ENCODE measurements around the gene C21orf58.

Gene C21orf58

DNA sequence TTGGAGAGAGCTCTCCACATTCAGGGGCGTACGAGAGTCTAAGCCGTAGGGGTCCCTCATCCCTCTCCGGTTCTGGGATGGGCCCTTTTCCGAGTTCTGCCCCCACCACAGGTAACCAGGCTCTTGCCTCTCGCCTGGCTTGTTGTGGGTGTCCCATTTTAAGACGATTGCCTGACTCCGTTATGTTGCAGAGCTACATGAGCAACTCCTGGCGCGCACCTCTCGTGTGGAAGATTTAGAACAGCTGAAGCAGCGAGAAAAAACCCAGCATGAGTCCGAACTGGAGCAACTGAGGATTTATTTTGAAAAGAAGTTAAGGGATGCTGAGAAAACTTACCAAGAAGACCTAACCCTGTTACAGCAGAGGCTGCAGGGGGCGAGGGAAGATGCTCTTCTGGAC lies 29.2 kb upstream of the C21orf58 start:
- no peak for DNase-seq

DNA sequence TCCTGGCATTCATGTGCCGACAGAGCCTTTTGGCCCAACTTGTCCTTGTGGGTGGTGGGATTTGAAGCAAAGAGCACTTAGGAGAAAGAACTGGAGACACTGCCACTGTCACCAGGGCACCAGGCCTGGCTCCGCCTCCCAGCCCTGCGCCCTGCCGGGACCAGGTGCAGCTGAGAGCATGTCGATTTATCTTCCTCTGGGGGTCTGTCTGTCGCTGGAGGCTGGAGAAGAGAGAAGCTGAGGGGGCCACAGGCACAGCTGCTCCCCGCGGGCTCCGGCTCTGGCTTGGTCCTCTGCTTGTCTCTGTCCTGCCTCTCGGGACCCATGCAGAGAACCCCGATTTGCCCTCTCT lies 28.5 kb upstream of the C21orf58 start:
- no peak for DNase-seq

DNA sequence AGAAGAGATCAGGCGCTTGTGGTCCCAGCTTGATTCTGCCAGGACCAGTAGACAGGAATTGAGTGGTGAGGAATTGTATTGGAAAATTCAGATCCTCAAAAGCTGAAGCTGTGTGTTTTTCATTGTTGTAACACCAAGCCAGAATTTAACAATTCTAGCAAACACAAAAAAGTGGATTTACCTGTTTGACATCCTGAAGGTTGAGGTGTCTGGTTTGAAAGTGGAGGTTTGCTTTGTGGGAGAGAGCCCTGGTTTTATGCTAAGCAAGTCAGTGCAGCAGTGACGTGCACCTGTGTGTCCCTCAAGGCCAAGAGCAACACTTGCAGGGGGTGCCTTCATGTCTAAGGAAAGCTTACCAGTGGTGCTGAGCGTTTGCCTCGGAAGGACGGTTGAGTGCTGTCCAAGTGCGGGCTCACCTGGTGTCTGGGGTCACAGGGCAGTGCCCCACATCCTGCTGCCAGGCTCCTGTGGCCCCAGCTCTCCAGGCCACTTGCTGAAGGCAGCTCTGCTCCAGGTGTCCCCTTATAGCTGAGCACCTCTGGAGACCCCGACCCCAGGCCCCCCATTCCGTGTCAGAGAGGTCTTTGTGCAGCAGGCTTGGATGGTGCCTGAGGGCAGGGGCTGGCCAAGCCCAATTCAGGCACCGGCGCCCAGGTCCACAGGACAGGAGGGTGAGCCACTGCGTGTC lies 27.9 kb upstream of the C21orf58 start:
- no peak for DNase-seq

DNA sequence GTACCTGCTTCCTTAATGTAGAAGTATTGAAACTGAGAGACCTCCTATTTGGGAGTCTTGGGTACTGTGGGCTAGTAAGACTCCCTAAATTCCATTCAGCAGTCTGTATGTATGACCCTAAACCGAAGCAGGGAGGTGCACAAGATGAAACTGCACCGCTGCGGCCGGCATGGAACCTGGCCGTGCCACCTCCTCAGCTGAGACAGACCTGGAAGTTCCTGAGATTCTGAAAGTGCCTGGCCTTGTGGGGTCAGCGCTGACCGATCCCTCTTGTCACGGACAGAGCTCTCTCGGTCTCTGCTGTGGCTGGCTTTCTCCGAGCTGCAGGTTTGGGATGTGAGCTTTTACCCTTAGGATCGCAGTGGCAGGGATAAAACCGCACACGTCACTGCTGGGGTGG lies 27.3 kb upstream of the C21orf58 start:
- DNase-seq = no peak

DNA sequence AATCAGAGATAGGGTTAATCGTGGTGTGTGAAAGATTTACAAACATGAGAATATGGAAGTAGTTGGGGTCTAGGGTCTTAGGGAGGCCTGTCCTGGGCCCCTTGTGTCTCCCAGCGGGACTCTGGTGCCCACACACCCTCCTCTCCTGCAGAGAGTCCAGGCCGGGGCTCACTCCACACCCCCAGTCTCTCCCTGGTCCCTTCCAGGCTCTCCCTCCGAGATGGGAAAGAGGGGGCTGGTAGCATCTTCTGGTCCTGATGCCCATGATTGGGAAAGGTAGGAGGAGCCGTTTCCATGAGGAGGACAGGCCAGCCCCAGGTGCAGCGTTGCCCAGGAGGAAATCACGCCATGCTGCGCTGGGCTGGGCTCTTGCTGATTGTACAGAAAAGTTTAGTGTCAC lies 26.9 kb upstream of the C21orf58 start:
- DNase-seq = no peak

DNA sequence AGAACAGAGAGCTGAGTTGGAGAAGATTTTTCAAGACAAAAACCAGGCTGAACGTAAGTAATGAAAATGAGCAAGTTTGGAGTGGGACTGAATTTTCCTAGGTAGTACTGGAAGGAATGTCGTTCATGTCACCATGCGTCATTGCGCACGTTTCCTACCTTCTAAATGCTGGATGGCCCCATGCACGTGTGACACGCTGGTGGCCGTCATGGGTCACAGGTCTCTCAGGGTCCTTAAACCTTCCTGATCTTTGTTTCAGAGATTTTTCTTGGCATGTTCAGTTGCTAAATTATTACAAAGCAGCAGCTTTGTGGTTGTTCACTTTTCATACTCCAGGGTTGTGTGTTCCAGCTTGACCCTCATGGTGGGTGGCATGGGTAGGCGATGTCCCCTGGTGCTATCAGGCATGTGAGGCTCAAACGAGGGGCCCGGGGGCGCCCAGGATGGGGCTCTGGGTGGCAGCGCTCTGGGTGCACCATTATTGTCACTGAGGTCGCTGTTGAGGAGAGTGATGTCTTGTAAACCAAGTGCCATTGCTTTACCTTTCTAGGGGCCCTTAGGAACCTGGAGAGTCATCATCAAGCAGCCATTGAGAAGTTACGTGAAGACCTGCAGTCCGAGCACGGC lies 25.6 kb upstream of the C21orf58 start:
- no peak for DNase-seq

DNA sequence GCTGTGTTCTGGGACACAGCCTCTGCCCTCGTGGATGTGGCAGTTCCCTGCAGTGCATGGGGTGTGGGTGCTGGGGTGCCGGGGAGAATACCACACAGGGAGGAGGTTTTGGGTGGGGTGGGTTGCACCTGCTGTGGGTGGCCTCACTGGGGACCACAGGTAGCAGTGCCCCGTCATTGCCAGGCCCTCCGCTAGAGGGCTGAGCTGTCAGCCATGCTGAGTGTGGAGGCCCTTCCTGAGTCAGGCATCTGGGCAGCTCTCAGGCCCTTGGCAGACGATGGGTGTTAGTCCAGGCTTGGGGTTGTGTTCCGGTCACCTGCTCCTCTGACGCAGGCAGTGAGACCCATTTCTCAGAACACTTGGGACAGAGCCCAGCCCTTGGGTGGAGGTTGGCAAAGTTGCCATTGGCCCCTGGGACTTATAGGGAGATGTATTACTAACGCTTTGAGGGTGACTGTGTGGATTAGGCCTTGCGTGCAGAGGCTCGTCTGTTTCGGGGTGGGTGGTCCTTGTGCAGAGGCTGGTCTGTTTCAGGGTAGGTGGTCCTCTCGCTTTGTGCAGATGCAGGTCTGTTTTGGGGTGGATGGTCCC lies 24.2 kb upstream of the C21orf58 start:
- no peak for DNase-seq

DNA sequence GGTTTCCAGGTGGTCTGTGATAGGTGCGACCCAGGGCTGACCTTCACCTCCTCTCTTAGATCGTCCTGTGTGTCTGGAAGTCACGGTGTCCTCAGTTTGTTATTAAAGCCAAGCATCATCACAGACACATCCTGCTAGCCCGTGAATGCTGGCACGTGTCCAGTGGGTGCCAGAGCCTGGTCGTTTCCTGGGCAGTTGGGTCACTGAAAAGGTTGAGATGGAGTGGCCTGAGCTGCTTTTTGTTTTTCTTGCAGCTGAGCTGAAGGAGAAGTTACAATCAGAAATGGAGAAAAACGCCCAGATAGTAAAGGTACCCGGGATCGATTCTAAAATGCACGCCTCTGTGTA lies 23.5 kb upstream of the C21orf58 start:
- DNase-seq = no peak

DNA sequence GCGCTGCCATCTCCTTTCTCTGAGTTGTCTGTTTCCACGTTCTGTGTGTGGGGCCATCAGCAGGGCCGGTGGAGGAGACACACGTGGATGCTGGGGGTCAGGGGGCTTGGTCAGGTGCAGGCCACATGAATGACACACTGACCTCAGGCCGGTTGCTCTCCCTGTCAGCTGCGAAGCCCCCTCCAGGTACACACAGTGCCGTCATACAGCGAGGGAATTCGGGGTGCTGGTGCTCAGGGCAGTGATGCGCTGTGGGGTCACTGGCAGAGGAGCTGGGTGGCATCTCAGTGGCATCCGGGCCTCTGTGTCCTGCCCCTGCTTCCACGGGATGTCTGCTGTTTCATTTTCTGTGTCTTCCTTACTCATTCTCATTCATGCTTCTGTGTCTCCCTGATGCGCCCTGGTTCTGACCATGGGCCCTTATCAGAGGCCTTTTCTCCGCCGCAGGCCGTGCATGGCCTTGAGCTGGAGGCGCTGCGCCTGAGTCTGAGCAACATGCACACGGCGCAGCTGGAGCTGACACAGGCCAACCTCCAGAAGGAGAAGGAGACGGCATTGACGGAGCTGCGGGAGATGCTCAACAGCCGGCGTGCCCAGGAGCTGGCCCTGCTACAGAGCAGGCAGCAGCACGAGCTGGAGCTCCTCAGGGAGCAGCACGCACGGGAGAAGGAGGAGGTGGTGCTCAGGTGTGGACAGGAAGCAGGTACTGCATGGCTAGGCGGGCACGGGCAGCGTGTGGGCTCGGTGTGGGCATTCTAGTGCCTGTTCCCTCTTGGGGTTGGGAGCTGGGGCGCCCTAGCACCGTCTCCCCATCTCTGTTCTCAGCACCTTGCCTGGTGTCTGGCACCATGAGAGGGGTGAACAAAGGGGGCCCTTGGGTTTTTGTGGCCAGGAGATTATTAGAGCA lies 22.9 kb upstream of the C21orf58 start:
- DNase-seq = no peak

DNA sequence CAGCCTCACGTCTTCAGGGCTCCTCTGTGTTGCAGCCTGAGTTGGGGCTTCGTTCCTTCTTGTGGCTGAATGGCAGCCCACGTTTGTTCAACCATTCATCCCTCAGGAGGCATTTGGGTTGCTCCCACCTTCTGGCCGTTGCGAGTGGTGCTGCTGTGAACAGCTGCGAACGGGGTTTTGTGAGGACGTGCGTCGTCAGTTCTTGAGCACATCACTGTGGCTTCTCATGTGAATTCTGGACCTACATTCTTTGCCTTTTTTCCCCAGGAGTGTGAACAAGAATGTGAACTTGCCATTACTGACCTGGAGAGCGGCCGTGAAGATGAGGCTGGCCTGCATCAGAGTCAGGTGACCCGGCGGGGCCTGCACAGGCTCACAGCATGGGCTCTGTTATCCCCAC lies 22.2 kb upstream of the C21orf58 start:
- DNase-seq = no peak

DNA sequence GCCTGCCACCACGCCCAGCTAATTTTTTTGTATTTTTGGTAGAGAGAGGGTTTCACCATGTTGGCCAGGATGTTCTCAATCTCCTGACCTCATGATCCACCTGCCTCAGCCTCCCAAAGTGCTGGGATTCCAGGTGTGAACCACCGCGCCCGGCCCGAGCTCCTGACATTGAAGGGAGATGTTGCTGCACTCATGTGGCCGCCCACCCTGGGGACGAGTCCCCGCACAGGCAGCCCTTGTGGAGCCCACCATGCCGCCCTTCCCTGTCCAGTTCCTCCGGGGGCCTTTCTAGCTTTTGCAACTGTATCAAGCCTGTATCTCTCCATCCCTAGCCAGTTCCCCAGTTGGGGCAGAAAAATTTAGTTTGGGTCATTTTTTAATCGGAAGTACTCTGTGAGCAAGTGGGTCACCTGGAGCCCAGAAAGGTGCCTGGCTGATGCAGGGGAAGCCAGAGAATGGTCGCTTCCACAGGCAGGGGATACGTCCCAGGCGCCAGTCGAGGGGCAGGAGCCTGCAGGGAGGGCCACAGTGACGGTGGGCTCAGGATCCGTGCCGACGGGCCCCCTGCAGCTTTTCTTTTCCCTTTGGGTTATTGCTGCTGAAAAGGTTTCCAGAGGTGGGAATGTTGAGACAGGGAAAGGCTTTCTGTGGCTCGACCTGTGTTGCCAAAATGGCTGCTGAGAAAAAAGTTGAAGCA lies 20.7 kb upstream of the C21orf58 start:
- no peak for DNase-seq

DNA sequence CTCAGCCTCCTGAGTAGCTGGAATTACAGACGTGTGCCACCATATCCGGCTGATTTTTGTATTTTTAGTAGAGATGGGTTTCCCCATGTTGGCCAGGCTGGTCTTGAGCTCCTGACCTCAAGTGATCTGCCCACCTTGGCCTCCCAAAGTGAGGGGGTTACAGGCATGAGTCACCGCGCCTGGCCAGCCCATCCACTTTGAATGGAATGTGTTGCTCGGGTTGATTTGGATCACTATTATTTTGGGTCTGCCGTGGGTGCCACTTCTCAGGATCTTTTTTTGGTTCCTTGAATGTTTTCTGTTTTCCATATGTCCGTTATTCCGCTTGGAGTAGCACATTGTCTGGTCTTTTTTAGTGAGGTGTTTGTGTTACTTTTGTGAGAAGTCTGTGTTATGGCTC lies 17.3 kb upstream of the C21orf58 start:
- DNase-seq = no peak

DNA sequence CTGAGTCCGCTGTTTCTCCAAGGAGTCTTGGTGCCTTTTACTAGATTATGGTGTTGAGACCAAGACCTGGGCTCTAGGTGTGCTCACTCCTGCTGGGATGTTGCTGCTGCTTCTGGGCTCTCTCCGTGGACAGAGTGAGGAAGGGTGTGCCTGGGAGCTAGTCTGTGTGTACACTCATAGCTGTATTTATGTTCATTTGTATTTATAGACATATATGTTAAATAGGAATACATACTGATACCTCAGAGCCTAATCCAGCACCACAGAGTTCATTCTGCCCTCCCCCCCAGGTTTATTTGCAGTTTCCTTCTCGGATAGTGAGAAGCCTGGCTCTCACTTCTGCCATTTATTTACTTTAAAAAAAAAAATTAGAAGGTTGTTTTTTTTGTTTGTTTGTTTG lies 12.9 kb upstream of the C21orf58 start:
- no peak for DNase-seq

DNA sequence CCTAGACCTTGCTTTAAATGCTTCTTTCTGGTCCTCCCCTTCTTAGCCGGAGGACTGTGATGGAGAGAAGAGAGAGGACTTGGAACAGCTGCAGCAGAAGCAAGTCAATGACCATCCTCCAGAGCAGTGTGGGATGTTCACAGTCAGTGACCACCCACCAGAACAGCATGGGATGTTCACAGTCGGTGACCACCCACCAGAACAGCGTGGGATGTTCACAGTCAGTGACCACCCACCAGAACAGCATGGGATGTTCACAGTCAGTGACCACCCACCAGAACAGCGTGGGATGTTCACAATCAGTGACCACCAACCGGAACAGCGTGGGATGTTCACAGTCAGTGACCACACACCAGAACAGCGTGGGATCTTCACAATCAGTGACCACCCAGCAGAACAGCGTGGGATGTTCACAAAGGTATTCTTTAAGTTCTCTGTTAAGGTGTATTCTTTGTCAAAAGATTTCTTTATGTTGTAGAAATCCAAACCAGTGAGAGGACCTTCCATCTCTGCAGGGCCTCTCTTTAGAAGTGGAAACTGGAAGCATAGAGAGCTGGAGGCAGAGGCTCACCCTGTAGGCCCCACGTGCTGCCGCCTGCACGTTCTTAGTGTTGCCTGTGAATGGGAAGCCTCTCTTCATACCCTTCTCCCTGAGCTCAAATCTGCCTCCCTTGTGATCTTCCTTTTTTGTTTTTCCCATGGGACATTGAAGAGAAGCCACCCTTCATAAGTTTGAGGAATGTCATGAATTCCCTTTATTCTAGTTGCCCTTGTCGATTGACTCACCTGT lies 10.9 kb upstream of the C21orf58 start:
- no peak for DNase-seq

DNA sequence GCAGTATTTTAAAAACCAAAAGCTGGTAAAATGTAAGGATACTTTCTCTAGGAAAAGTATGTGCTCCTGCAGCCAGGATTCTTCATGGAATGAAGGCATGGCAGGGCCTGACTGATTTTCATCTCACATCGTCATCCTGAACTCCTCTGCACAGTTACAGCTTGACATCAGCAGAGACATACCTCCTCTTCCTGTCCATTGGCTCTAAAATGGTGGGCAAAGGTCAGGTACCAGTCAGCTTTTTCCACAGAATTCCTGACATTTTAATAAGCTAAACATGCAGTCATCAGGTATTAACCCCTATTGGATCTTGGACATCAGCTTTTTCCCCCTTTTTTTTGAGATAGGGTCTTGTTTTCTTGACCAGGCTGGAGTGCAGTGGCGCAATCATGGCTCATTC lies 6.1 kb upstream of the C21orf58 start:
- DNase-seq = no peak

DNA sequence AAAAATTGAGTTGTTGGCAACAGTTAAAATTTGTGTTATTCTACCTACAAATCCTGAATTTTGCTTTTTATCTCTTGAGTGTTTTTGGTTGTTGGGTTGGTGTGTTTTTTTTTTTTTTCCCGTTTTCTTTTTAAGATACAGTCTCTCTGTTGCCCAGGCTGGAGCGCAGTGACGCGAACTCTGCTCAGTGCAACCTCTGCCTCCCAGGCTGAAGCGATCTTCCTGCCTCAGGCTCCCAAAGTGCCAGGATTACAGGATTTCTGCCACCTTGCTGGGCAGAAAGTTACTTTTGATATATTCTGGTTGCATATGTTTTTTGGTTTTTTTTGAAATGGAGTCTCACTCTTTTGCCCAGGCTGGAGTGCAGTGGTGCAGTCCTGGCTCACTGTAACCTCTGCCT lies 4.5 kb upstream of the C21orf58 start:
- no peak for DNase-seq

DNA sequence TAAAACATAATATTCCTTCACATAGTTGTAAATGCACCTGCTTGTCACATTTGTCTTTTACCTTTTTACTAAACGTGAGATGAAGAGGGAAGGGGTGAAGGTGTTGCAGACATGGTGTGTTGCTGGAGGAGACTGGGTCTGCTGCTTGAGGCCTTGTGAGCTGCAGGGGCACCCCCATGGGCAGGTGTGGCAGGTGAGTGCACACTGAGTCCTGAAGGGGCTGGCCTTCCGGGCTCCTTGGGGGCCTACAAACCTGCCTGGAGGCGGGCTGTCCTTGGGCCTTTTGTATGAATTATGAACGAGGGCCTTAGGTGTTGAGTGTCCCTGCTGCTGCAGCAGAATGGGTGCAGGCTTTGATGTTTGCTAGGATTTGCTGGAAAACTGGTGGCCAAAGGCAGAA lies 4.0 kb upstream of the C21orf58 start:
- DNase-seq = no peak

DNA sequence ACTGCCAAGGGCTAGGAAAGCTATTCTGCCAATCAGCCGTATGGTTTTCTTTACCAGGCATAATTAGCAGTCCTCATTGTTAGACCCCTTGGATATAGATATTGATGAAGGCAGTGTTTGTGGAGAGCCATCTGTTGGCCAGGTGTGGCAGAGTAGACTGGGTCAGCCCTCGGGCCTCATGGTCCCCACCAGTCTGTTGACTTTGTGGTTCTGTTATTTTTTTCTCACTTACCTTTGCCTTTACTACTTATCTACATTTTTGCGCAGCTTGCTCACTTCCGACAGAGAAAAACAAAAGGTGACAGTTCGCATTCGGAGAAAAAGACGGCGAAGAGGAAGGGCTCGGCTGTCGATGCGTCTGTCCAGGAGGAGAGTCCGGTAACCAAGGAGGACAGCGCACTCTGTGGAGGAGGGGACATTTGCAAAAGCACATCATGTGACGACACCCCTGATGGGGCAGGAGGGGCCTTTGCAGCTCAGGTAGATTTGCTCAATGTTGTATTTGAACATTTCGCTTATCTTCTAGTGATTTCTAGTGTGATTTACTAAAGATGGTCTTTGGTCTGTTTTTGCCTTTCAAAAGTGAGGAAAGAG lies 2.5 kb upstream of the C21orf58 start:
- DNase-seq = no peak

DNA sequence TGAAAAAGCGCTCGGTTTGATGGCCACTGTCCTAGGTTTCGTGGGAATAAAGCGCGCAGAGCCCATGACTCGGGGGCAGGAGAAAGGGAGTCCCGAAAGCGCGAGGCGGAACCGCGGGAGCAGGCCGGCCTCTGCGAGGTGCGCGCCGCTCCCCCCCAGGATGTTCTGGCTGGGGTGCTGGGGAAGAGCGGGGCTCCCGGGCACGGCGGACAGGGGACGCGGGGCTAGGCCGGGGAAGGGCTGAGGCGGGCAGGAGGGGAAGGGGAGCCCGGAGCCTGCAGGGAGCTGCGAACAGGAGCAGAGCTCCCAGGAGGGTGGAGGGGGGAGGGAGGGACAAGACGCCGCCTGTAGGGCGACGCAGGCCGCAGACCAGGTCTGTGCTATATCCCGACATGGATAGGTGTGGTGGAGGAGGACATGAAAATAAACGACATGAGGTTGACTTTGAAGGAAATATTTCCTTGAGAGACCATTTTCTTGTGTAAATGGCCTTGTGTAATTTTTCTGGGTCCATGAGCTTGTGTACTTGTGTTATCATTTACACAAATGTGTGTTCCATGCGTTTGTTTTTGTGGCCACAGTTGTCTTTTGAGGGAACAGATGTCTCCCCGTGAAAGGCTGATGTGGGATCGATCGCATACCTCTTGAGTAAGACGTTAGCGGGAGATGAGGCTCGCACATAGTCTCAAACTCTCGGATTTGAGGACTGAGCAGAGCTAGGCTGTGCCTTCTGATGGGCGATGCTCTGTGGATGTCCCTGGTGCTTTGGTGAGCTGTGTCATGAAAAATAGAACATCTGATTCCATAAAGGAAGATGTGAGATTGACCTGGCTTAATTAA lies 1.6 kb upstream of the C21orf58 start:
- peak; percentile 46 to 48 for DNase-seq

DNA sequence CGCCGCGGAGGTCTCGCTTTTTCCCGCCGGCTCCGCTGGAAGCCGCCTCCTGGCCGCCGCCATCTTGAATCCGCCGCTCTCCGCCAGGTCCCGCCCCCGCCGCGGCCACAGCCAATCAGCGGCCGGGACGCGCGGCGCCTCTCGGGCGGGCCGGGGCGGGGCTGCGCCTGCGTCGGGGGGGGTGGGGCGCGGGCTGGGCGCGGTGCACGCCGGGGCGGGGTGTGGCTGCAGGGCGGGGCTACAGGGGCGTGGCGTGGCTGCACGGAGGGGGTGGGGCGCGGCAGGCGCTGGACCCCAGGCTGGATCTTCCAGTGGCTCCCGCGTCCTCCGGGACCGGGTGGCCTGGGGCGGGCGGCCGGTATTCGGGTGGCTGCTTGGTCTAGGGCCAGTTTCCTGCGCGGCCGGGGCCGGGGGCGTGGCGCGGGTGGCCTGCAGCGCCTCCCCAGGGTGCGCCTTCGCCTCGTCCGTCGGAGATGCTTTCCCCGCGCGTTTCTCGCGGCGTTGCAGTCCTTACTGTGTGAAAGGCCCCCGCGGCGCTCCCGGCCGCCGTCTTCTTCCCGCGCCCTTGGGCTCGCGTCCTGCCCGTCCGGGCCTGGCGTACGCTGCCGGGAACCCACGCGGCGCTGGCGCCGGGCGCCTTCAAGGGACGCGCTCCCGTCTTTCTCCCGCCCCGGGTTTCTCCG lies 861 bp upstream of the C21orf58 start:
- peak; percentile 88 to 90 for DNase-seq

All from stimulated activated CD4-positive, alpha-beta T cell treated with anti-CD3 and anti-CD28 coated beads, Interleukin-2, amount 100 ng/mL, for 24 hours (primary cell).